Left kidney (tissue), 2 donors: Measurements from ENCODE around the gene SLC16A4. TPM values are rescaled to one million over a fixed set of nuclear protein-coding genes. Genes with fewer than 3 reads are reported as not detected.
"Not testable (repeated sequence)": the region's sequence is repeated elsewhere in the genome, so short reads cannot be mapped to it uniquely, and the experiment has no call there.

ENCODE experiments used
- DNase-seq: peaks from one replicate; pipeline ENCODE4 v3.0.0-alpha.2; 2013
- polyA plus RNA-seq: library from polyadenylated mRNA; unstranded; fragments of 120-200 nt; gene quantifications from one replicate; pipeline ENCODE4 v1.2.1, GENCODE V29; 2013; ENCODE audit not compliant: insufficient read length

SLC16A4 gene
- polyA plus RNA-seq, 1 donor, result 112 TPM

- DNase-seq, result no peak
Measured at GRCh38 chr1:110411173-110411735, 20.4 kb upstream of the SLC16A4 start.

- DNase-seq, result no peak
Measured at GRCh38 chr1:110409316-110409715, 18.5 kb upstream of the SLC16A4 start.

GRCh38 chr1:110408488-110408887 is 17.7 kb upstream of the SLC16A4 start:
- DNase-seq, result no peak

GRCh38 chr1:110407260-110408210 is 16.7 kb upstream of the SLC16A4 start, which contains the start of gene LAMTOR5:
TSS of gene LAMTOR5 (minus strand) at chr1:110407694. CDS start at chr1:110407620, 74 bp downstream.
- peak; percentile 95 for DNase-seq

GRCh38 chr1:110406407-110406806 is 15.6 kb upstream of the SLC16A4 start:
- not testable (repeated sequence) for DNase-seq

- DNase-seq, result no peak
Measured at GRCh38 chr1:110404401-110404800, 13.6 kb upstream of the SLC16A4 start.

GRCh38 chr1:110403805-110404204 is 13.0 kb upstream of the SLC16A4 start:
- no peak for DNase-seq

GRCh38 chr1:110396259-110396958 is 5.6 kb upstream of the SLC16A4 start:
- DNase-seq, result not testable (repeated sequence)

- DNase-seq, result no peak
Measured at GRCh38 chr1:110394493-110394820, 3.6 kb upstream of the SLC16A4 start.

GRCh38 chr1:110393691-110394492 is 3.1 kb upstream of the SLC16A4 start:
- DNase-seq, result no peak

GRCh38 chr1:110393286-110393685 is 2.5 kb upstream of the SLC16A4 start:
- no peak for DNase-seq

- DNase-seq, result no peak
Measured at GRCh38 chr1:110390096-110390495, 730 bp downstream of the SLC16A4 start.

- no peak for DNase-seq
Measured at GRCh38 chr1:110387048-110387754, 3.6 kb downstream of the SLC16A4 start.

GRCh38 chr1:110385369-110385768 is 5.5 kb downstream of the SLC16A4 start:
- DNase-seq, result no peak

GRCh38 chr1:110384581-110385321 is 6.1 kb downstream of the SLC16A4 start:
- DNase-seq, result no peak

- DNase-seq, result no peak
Measured at GRCh38 chr1:110383251-110383990, 7.4 kb downstream of the SLC16A4 start.

GRCh38 chr1:110380672-110381283 is 10.0 kb downstream of the SLC16A4 start:
- no peak for DNase-seq

GRCh38 chr1:110375490-110375889 is 15.3 kb downstream of the SLC16A4 start:
- no peak for DNase-seq

- no peak for DNase-seq
Measured at GRCh38 chr1:110370827-110371226, 20.0 kb downstream of the SLC16A4 start.
